HepG2 (cell line): ENCODE measurements around the gene CER1. TPM values are rescaled to one million over a fixed set of nuclear protein-coding genes. Genes with fewer than 3 reads are reported as not detected.

Experiments used
- ATAC-seq: fragments of 200-7000 bp; cut with Tn5 transposase; 3 replicates; pipeline ENCODE4 v1.9.1; 2020; ENCODE audit warnings: mild to moderate bottlenecking, moderate library complexity
- BruUV-seq: library from RNA; stranded (reverse); fragments of 400-500 nt; replicated peaks from 2 replicates; lab custom pipeline; 2021; lab: Mats Ljungman, UMichigan
- CTCF ChIA-PET: fragments of 300-600 bp; formaldehyde crosslinking; extraction: SDS; loops from one replicate; lab custom pipeline; 2021; ENCODE audit warnings: low total read pairs, inconsistent platforms, low intra/inter-chr PET ratio; lab: Yijun Ruan, JAX
- POLR2A ChIA-PET: fragments of 350-600 bp; sonication (Branson Sonifier 250); formaldehyde crosslinking; loops from one replicate; lab custom pipeline; 2020; ENCODE audit warnings: antibody characterized with exemption, inconsistent platforms; lab: Yijun Ruan, JAX
- DNase-seq: peaks from one replicate; pipeline ENCODE4 v3.0.0-alpha.2; 2015; ENCODE audit warnings: low spot score
- FAIRE-seq: peaks from 3 replicates; lab custom pipeline; 2011; peaks lifted over from hg19 to GRCh38; lab: Jason Lieb, UNC
- H2AFZ ChIP-seq: one replicate; pipeline ENCODE4 v1.6.1; 2011; ENCODE audit warnings: low read length, inconsistent platforms
- H3K27ac ChIP-seq: fragments of 300-600 bp; 3 replicates; pipeline ENCODE4 v1.8.0; 2011; ENCODE audit warnings: mixed run types, mild to moderate bottlenecking, mixed read lengths, low read length, inconsistent platforms; ENCODE audit not compliant: insufficient read depth; ENCODE audit errors: extremely low read length
- H3K27me3 ChIP-seq, 2 experiments: fragments of 200-600 bp in 1 of 2; 2 replicates in 1 of 2; 3 replicates in 1 of 2; pipeline versions ENCODE4 v1.6.0 to v1.8.0; 2011; ENCODE audit warnings: low read length in 2 of 2, mild to moderate bottlenecking in 2 of 2, moderate library complexity in 2 of 2, inconsistent platforms in 1 of 2; ENCODE audit not compliant: insufficient read depth in 2 of 2, control insufficient read depth in 1 of 2
- H3K36me3 ChIP-seq, 2 experiments: fragments of 200-600 bp in 1 of 2; replicated peaks in 1 of 2; 2 replicates in 1 of 2; 3 replicates in 1 of 2; pipeline versions ENCODE4 v1.5.1 to v1.8.0; 2011; ENCODE audit warnings: low read length in 2 of 2, inconsistent platforms in 1 of 2; ENCODE audit not compliant: insufficient read depth in 2 of 2, control insufficient read depth in 1 of 2
- H3K4me1 ChIP-seq: 2 replicates; pipeline ENCODE4 v1.5.1; 2012; ENCODE audit warnings: low read length, inconsistent platforms; ENCODE audit not compliant: insufficient read depth
- H3K4me2 ChIP-seq: 2 replicates; pipeline ENCODE4 v1.6.0; 2011; ENCODE audit warnings: low read depth, low read length, inconsistent platforms
- H3K4me3 ChIP-seq, 3 experiments: fragments of 200-600 bp in 1 of 3; sonication (generic), shearing (Covaris generic) in 1 of 3; replicated peaks in 1 of 3; 2 replicates each; pipeline ENCODE4 v1.5.1; 2011 to 2016; ENCODE audit warnings: low read length in 3 of 3, inconsistent platforms in 2 of 3, low read depth in 2 of 3, mild to moderate bottlenecking in 2 of 3, control low read depth in 1 of 3, mixed read lengths in 1 of 3; ENCODE audit not compliant: insufficient read depth in 1 of 3
- H3K79me2 ChIP-seq: one replicate; pipeline ENCODE4 v1.6.1; 2011; ENCODE audit warnings: low read length, inconsistent platforms; ENCODE audit not compliant: insufficient read depth
- H3K9ac ChIP-seq: 2 replicates; pipeline ENCODE4 v1.6.0; 2011; ENCODE audit warnings: mild to moderate bottlenecking, low read depth, low read length, inconsistent platforms; ENCODE audit not compliant: insufficient read depth
- H3K9me3 ChIP-seq: 2 replicates; pipeline ENCODE4 v1.5.1; 2012; ENCODE audit warnings: mild to moderate bottlenecking, low read length
- H4K20me1 ChIP-seq: 2 replicates; pipeline ENCODE4 v1.6.0; 2011; ENCODE audit warnings: inconsistent platforms, mild to moderate bottlenecking, low read length, moderate library complexity; ENCODE audit not compliant: insufficient read depth
- MIXL1 ChIP-seq: IDR thresholded peaks from 2 replicates; pipeline ENCODE4 v1.6.1; 2016
- SAFB2 ChIP-seq: sonication (generic); formaldehyde crosslinking; IDR thresholded peaks from 2 replicates; pipeline ENCODE4 v1.5.1; 2020; ENCODE audit warnings: missing genetic modification reagents, low read depth, mild to moderate bottlenecking, borderline replicate concordance
- SOX6 ChIP-seq, 2 experiments: fragments of 450-650 bp in 1 of 2; sonication (generic) in 1 of 2; formaldehyde crosslinking in 1 of 2; IDR thresholded peaks; 2 replicates each; pipeline versions ENCODE4 v1.4.0 to v1.6.1; 2017 to 2020; ENCODE audit warnings: antibody characterized with exemption in 1 of 2, mild to moderate bottlenecking in 1 of 2, missing genetic modification reagents in 1 of 2
- ZNF160 ChIP-seq: sonication (generic); formaldehyde crosslinking; IDR thresholded peaks from 2 replicates; pipeline ENCODE4 v1.8.0; 2022; ENCODE audit warnings: mild to moderate bottlenecking, inconsistent platforms, missing genetic modification reagents
- ZNF253 ChIP-seq: sonication (generic); formaldehyde crosslinking; IDR thresholded peaks from 2 replicates; pipeline ENCODE4 v1.8.0; 2022; ENCODE audit warnings: mild to moderate bottlenecking, missing genetic modification reagents, borderline replicate concordance
- ZNF350 ChIP-seq: sonication (generic); formaldehyde crosslinking; IDR thresholded peaks from 2 replicates; pipeline ENCODE4 v1.4.0; 2020; ENCODE audit warnings: mild to moderate bottlenecking, low read depth, missing genetic modification reagents, borderline replicate concordance
- WGBS: methylation state at CpG from one replicate; pipeline ENCODE4 v1.1.6; 2017; ENCODE audit warnings: low lambda C conversion rate; 5-methylcytosine and 5-hydroxymethylcytosine counted together
- in situ Hi-C: cut with HindIII; loops from 2 replicates; pipeline ENCODE4 v1.10.0; 2017; ENCODE audit warnings: low pct_unique_long_range_greater_than_20kb; ENCODE audit not compliant: extremely low pct_ligation_motif_present
- intact Hi-C: fragments of 100-400 bp; cut with micrococcal nuclease; formaldehyde crosslinking; loops from one replicate; pipeline ENCODE4 v1.10.0; 2022; ENCODE audit not compliant: unreplicated experiment
- polyA plus RNA-seq, 8 experiments: library from polyadenylated mRNA; depleted of rRNA in 3 of 8; stranded (reverse) in 7 of 8; unstranded in 1 of 8; fragments of >200 nt; fragmentation: Illumina TruSeq in 4 of 8; extraction: Trizol in 4 of 8; gene quantifications; 2 replicates each; pipeline versions ENCODE4 v1.2.1 to v1.2.3, GENCODE V29; 2011 to 2016; ENCODE audit warnings: low read depth in 4 of 8, missing spikeins in 1 of 8, mixed read lengths in 1 of 8; ENCODE audit not compliant: insufficient read depth in 1 of 8
- total RNA-seq, 5 experiments: library from RNA; depleted of rRNA; stranded (reverse); fragments of >200 nt; fragmentation: Illumina TruSeq; extraction: Trizol; gene quantifications; 2 replicates each; pipeline ENCODE4 v1.2.3, GENCODE V29; 2016; ENCODE audit warnings: low read depth in 1 of 5

Gene CER1
- total and polyA plus RNA-seq, 2 of the 13 experiments (the other 11 are each of a cell fraction or from before 2014, with no cell fraction given) = 0.18 TPM; not detected in 1

DNA sequence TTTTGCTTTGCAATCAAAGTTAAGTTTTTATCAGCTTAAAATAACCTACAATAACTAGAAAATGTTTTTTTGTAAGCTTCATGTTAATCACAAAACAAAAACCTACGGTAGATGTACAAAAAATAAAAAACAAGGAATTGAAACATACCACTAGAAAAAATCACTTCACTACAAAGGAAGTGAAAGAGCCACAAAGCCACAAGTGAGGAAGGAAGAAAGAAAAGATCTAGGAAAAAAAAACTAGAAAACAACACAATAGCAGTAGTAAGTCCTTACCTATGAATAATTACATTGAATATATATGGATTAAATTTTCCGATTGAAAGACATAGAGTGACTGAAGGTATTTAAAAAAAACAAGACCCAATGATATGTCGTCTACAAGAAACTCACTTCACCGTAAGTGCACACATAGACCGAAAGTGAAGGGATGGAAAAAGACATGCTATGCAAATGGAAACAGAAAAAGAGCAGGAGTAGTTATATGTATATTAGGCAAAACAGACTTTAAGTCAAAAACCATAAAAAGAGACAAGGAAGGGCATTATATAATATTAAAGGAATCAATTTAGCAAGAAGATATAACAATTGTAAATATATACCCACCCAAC is 15.9 kb downstream of the CER1 start:
- CTCF ChIA-PET = no interaction called here
- POLR2A ChIA-PET = no interaction called here
- no peak overlapping the region for H3K9ac ChIP-seq
- FAIRE-seq = no peak
- H3K4me3 ChIP-seq = no peak overlapping the region
- 57% methylated on average over 5 of the region's 5 CpGs for WGBS
- no peaks in the 10 kb centered on the region for H4K20me1 ChIP-seq
- H3K79me2 ChIP-seq = no peaks in the 10 kb centered on the region
- no peaks in the 10 kb centered on the region for H3K27me3 ChIP-seq
- intact Hi-C loops (no loop called here), in situ Hi-C loops (no loop called here)
- peaks cover 20% of the 10 kb centered on the region; the same call in 1 of the 2 replicates for H3K9me3 ChIP-seq
- DNase-seq = no peak
- no peak for ATAC-seq
- no peaks in the 10 kb centered on the region for H3K4me1 ChIP-seq
- H2AFZ ChIP-seq = no peak overlapping the region
- no peaks in the 10 kb centered on the region for H3K36me3 ChIP-seq
- BruUV-seq = no TSS peak
- no peak overlapping the region for H3K4me2 ChIP-seq
- TF ChIP-seq ZNF253 (CRISPR knock-in tag) (no peak), ZNF350 (no peak), SAFB2 (CRISPR knock-in tag) (no peak)
- TF ChIP-seq, all 625 proteins: peak for 0
- H3K27ac ChIP-seq = no peak overlapping the region

- TF ChIP-seq ZNF160 (CRISPR knock-in tag) (peak; percentile 82; the same call in 1 of the 2 replicates), MIXL1 (CRISPR knock-in tag) (no peak), SOX6 (IDR thresholded peaks at IDR 0.05) (no peak), SOX6 (CRISPR knock-in tag; IDR thresholded peaks at IDR 0.05) (no peak)
- TF ChIP-seq, all 625 proteins: peak for 1
- no peak for ATAC-seq
- no peaks in the 10 kb centered on the region for H3K36me3 ChIP-seq
- no peak overlapping the region for H3K27ac ChIP-seq
- H2AFZ ChIP-seq = no peak overlapping the region
- ChIA-PET POLR2A (no interaction called here), CTCF (no interaction called here)
- H3K9ac ChIP-seq = no peak overlapping the region
- H3K4me2 ChIP-seq = no peak overlapping the region
- H3K4me1 ChIP-seq = no peaks in the 10 kb centered on the region
- no peaks in the 10 kb centered on the region for H3K27me3 ChIP-seq
- intact Hi-C loops (no loop called here), in situ Hi-C loops (no loop called here)
- FAIRE-seq = no peak
- H4K20me1 ChIP-seq = no peaks in the 10 kb centered on the region
- H3K4me3 ChIP-seq = no peak overlapping the region
- BruUV-seq = no TSS peak
- DNase-seq = no peak
- peaks cover 20% of the 10 kb centered on the region; the same call in 1 of the 2 replicates for H3K9me3 ChIP-seq
- no peaks in the 10 kb centered on the region for H3K79me2 ChIP-seq
Observed at GRCh38 chr9:14705079-14705478, 17.5 kb downstream of the CER1 start.
